H9 (cell line): ENCODE measurements around the gene CFHR5. TPM values are rescaled to one million over a fixed set of nuclear protein-coding genes. Genes with fewer than 3 reads are reported as not detected.

ENCODE experiments used
- DNase-seq: peaks from one replicate; pipeline ENCODE4 v3.0.0-alpha.2; 2017
- H2AFZ ChIP-seq: one replicate; pipeline ENCODE4 v1.6.1; 2013; ENCODE audit warnings: mild to moderate bottlenecking, low read length, control low read depth, moderate library complexity
- H2AK5ac ChIP-seq: 2 replicates; pipeline ENCODE4 v1.6.1; 2013; ENCODE audit warnings: low read length, control low read depth, mixed read lengths; ENCODE audit not compliant: insufficient read length
- H2BK120ac ChIP-seq: one replicate; pipeline ENCODE4 v1.6.1; 2013; ENCODE audit warnings: low read depth, mild to moderate bottlenecking, low read length, control low read depth, inconsistent platforms; ENCODE audit not compliant: poor library complexity, severe bottlenecking
- H2BK12ac ChIP-seq: 2 replicates; pipeline ENCODE4 v1.6.1; 2013; ENCODE audit warnings: low read length, control low read depth, mixed read lengths, low read depth; ENCODE audit not compliant: insufficient read length
- H2BK15ac ChIP-seq: 2 replicates; pipeline ENCODE4 v1.6.1; 2013; ENCODE audit warnings: low read depth, low read length, control low read depth
- H2BK20ac ChIP-seq: one replicate; pipeline ENCODE4 v1.6.1; 2013; ENCODE audit warnings: low read depth, mild to moderate bottlenecking, low read length, control low read depth, inconsistent platforms; ENCODE audit not compliant: poor library complexity, severe bottlenecking
- H2BK5ac ChIP-seq: 2 replicates; pipeline ENCODE4 v1.6.1; 2013; ENCODE audit warnings: low read length, control low read depth, mixed read lengths; ENCODE audit not compliant: insufficient read length
- H3K14ac ChIP-seq: 2 replicates; pipeline ENCODE4 v1.6.1; 2013; ENCODE audit warnings: low read length, control low read depth; ENCODE audit not compliant: insufficient read depth
- H3K18ac ChIP-seq: 2 replicates; pipeline ENCODE4 v1.6.1; 2013; ENCODE audit warnings: low read depth, mild to moderate bottlenecking, mixed read lengths, low read length, control low read depth; ENCODE audit not compliant: insufficient read length
- H3K23ac ChIP-seq: 2 replicates; pipeline ENCODE4 v1.6.1; 2013; ENCODE audit warnings: low read length, control low read depth, mixed read lengths, low read depth; ENCODE audit not compliant: insufficient read length
- H3K23me2 ChIP-seq: 2 replicates; pipeline ENCODE4 v1.6.1; 2013; ENCODE audit warnings: low read depth, mild to moderate bottlenecking, mixed read lengths, low read length, control low read depth; ENCODE audit not compliant: insufficient read length, poor library complexity, severe bottlenecking
- H3K27ac ChIP-seq: 2 replicates; pipeline ENCODE4 v1.5.1; 2013; ENCODE audit warnings: low read length, control low read depth, mixed read lengths, low read depth; ENCODE audit not compliant: insufficient read length
- H3K27me3 ChIP-seq: 2 replicates; pipeline ENCODE4 v1.6.1; 2013; ENCODE audit warnings: low read length, control low read depth, inconsistent platforms; ENCODE audit not compliant: insufficient read depth
- H3K4ac ChIP-seq: 2 replicates; pipeline ENCODE4 v1.6.1; 2013; ENCODE audit warnings: low read depth, mild to moderate bottlenecking, control low read depth, inconsistent platforms, low read length, moderate library complexity
- H3K4me1 ChIP-seq: 2 replicates; pipeline ENCODE4 v1.6.1; 2013; ENCODE audit warnings: low read length, control low read depth, inconsistent platforms; ENCODE audit not compliant: insufficient read depth
- H3K4me2 ChIP-seq: 2 replicates; pipeline ENCODE4 v1.6.1; 2013; ENCODE audit warnings: low read length, control low read depth, mixed read lengths; ENCODE audit not compliant: insufficient read length, insufficient read depth
- H3K56ac ChIP-seq: 2 replicates; pipeline ENCODE4 v1.6.1; 2013; ENCODE audit warnings: low read depth, mild to moderate bottlenecking, mixed read lengths, low read length, control low read depth; ENCODE audit not compliant: insufficient read length
- H3K79me1 ChIP-seq: 2 replicates; pipeline ENCODE4 v1.6.1; 2013; ENCODE audit warnings: low read depth, mild to moderate bottlenecking, moderate library complexity, low read length, control low read depth, inconsistent platforms; ENCODE audit not compliant: insufficient read depth, poor library complexity, severe bottlenecking
- H3K79me2 ChIP-seq: 2 replicates; pipeline ENCODE4 v1.6.1; 2013; ENCODE audit warnings: low read length, control low read depth, inconsistent platforms; ENCODE audit not compliant: insufficient read depth
- H3K9ac ChIP-seq: 2 replicates; pipeline ENCODE4 v1.6.1; 2013; ENCODE audit warnings: low read length, control low read depth, mixed read lengths; ENCODE audit not compliant: insufficient read length; ENCODE audit errors: extremely low read depth
- H3K9me3 ChIP-seq: one replicate; pipeline ENCODE4 v1.6.1; 2013; ENCODE audit warnings: low read depth, low read length, inconsistent platforms; ENCODE audit not compliant: control insufficient read depth
- H3T11ph ChIP-seq: one replicate; pipeline ENCODE4 v1.6.1; 2013; ENCODE audit warnings: mild to moderate bottlenecking, low read length, control low read depth, inconsistent platforms
- H4K20me1 ChIP-seq: one replicate; pipeline ENCODE4 v1.6.1; 2013; ENCODE audit not compliant: control insufficient read depth, insufficient read length, insufficient read depth
- H4K5ac ChIP-seq: 2 replicates; pipeline ENCODE4 v1.6.1; 2013; ENCODE audit warnings: low read depth, mild to moderate bottlenecking, mixed read lengths, low read length, control low read depth; ENCODE audit not compliant: insufficient read length
- H4K8ac ChIP-seq: replicated peaks from 2 replicates; pipeline ENCODE4 v1.6.1; 2013; ENCODE audit warnings: low read length, control low read depth, mixed read lengths, low read depth; ENCODE audit not compliant: insufficient read length
- H4K91ac ChIP-seq: 2 replicates; pipeline ENCODE4 v1.6.1; 2013; ENCODE audit warnings: low read depth, mild to moderate bottlenecking, moderate library complexity, mixed read lengths, low read length, control low read depth; ENCODE audit not compliant: insufficient read length
- H3K27ac Mint-ChIP-seq, 3 experiments: 2 replicates in 2 of 3; 3 replicates in 1 of 3; pipeline ENCODE4 v1.8.0; 2020 to 2021; ENCODE audit warnings: mixed read lengths in 3 of 3, mild to moderate bottlenecking in 1 of 3, moderate library complexity in 1 of 3
- H3K27me3 Mint-ChIP-seq: 2 replicates; pipeline ENCODE4 v1.8.0; 2021; ENCODE audit warnings: low read depth, mild to moderate bottlenecking, moderate library complexity, mixed read lengths
- H3K36me3 Mint-ChIP-seq, 3 experiments: 2 replicates in 2 of 3; 3 replicates in 1 of 3; pipeline ENCODE4 v1.8.0; 2020 to 2021; ENCODE audit warnings: low read depth in 3 of 3, mixed read lengths in 3 of 3; ENCODE audit not compliant: insufficient read depth in 1 of 3
- H3K4me1 Mint-ChIP-seq, 2 experiments: 2 replicates each; pipeline ENCODE4 v1.8.0; 2020; ENCODE audit warnings: mixed read lengths in 2 of 2
- H3K4me3 Mint-ChIP-seq, 2 experiments: 2 replicates in 1 of 2; 3 replicates in 1 of 2; pipeline ENCODE4 v1.8.0; 2020 to 2021; ENCODE audit warnings: mild to moderate bottlenecking in 2 of 2, mixed read lengths in 2 of 2, moderate library complexity in 1 of 2
- H3K9me3 Mint-ChIP-seq, 2 experiments: 2 replicates in 1 of 2; 3 replicates in 1 of 2; pipeline ENCODE4 v1.8.0; 2020; ENCODE audit warnings: mild to moderate bottlenecking in 2 of 2, mixed read lengths in 2 of 2, moderate library complexity in 1 of 2
- CTCF ChIP-seq: fragments of 200-600 bp; sonication (generic); conservative IDR thresholded peaks from 3 replicates; pipeline ENCODE4 v1.8.0; 2021; ENCODE audit warnings: antibody characterized with exemption, mild to moderate bottlenecking
- WGBS: extraction: QIAGEN DNeasy Blood & Tissue Kit; methylation state at CpG from one replicate; pipeline ENCODE4 v1.1.7; 2013; ENCODE audit warnings: missing lambda C conversion rate, low lambda C conversion rate, mixed read lengths; ENCODE audit not compliant: insufficient read length; ENCODE audit errors: extremely low coverage; 5-methylcytosine and 5-hydroxymethylcytosine counted together
- total RNA-seq: library from RNA; stranded (reverse); gene quantifications from 2 replicates; pipeline ENCODE4 v1.2.1, GENCODE V29; 2021

The CFHR5 gene
- total RNA-seq, 1 experiment from 2014 or later = not detected

- Histone ChIP-seq H3K79me1 (no peaks in the 10 kb centered on the region), H3K18ac (no peak overlapping the region), H3K4me2 (no peak overlapping the region), H3K9me3 (no peaks in the 10 kb centered on the region), H4K20me1 (no peaks in the 10 kb centered on the region), H4K91ac (no peak overlapping the region), H2BK15ac (no peak overlapping the region), H3K79me2 (no peaks in the 10 kb centered on the region), H3K23ac (no peak overlapping the region), H3K27me3 (no peaks in the 10 kb centered on the region), H2AK5ac (no peak overlapping the region), H2BK120ac (no peak overlapping the region), H2AFZ (no peak overlapping the region), H3K23me2 (no peaks in the 10 kb centered on the region), H3K56ac (no peak overlapping the region), H3K4me1 (no peaks in the 10 kb centered on the region), H4K5ac (no peak overlapping the region), H3K27ac (no peak overlapping the region), H3K9ac (no peak overlapping the region), H3T11ph (no peak overlapping the region), H3K4ac (no peak overlapping the region), H2BK20ac (no peak overlapping the region), H3K14ac (no peak overlapping the region), H2BK5ac (no peak overlapping the region), H4K8ac (no peak overlapping the region), H2BK12ac (no peak overlapping the region)
- Mint-ChIP-seq H3K4me1 (peaks cover 0 to 4% of the 10 kb centered on the region in 2 experiments; a peak in 1 of 4 replicates), H3K27ac (no peak overlapping the region), H3K27me3 (no peaks in the 10 kb centered on the region), H3K9me3 (peaks cover 9 to 12% of the 10 kb centered on the region in 2 experiments), H3K4me3 (no peak overlapping the region), H3K36me3 (peaks cover 2 to 8% (median 3%) of the 10 kb centered on the region in 3 experiments; a peak in 4 of 7 replicates)
- no CpG with 5 or more reads among the region's 3 CpGs for WGBS
- no peak for DNase-seq
- TF ChIP-seq CTCF = no peak
Measured at GRCh38 chr1:197013234-197013633, 35.9 kb downstream of the CFHR5 start.
